GM12892 (cell line): ENCODE results near the gene HHAT.

Experiments used
- POLR2A ChIP-seq: IDR thresholded peaks from 2 replicates; pipeline ENCODE4 v1.6.1; 2011; ENCODE audit warnings: low read depth, low read length, control low read depth
- POLR2AphosphoS5 ChIP-seq: IDR thresholded peaks from 2 replicates; pipeline ENCODE4 v1.6.1; 2011; ENCODE audit warnings: low read depth, low read length, control low read depth
- TAF1 ChIP-seq: IDR thresholded peaks from 2 replicates; pipeline ENCODE4 v1.6.1; 2011; ENCODE audit warnings: low read depth, mild to moderate bottlenecking, control low read depth, low read length, borderline replicate concordance

DNA sequence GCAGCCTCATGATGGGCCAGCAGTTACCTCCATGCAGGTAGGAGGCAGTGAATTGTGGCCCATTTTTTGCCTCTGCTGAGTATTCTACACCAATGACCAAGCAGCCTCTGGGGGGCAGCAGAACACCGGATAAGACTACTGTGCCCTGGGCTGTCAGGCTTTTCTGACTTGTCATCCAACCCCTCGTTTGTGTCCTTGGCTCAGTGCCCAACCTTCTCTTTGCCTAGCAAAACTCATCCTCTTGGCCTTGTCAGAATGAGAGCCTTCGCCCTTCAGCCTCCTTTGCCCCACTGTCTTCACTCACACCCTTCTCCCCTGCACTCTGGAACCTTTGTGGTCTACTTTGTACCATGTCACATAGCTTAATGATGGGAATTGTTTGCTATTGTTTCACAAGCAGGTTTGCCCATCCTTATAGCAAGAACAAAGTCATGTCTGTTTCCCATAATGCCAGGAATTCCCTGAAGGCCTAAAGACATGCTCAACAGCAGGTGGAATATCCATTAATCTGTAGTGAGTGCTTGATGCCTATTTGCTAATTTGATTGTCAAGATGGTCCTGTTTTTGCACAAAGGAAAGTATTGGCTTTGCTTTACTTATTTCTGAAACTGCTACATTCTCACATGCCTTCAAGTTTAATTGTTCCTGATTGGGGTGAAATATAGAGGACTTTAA, 255.9 kb downstream of the HHAT start:
- TF ChIP-seq POLR2AphosphoS5 (no peak), POLR2A (no peak), TAF1 (no peak)
